H1 (cell line): Measurements from ENCODE around the gene FRMD4A. TPM values are rescaled to one million over a fixed set of nuclear protein-coding genes. Genes with fewer than 3 reads are reported as not detected.

Experiments used
- CTCF ChIA-PET: fragments of 300-600 bp; sonication (Branson Sonifier 250); formaldehyde crosslinking; loops from one replicate; lab custom pipeline; 2021; ENCODE audit not compliant: partially characterized antibody; lab: Charles Lee
- POLR2A ChIA-PET: fragments of 300-600 bp; sonication (Branson Sonifier 250); formaldehyde crosslinking; loops from one replicate; lab custom pipeline; 2021; ENCODE audit warnings: inconsistent platforms; ENCODE audit not compliant: partially characterized antibody; lab: Charles Lee
- DNase-seq, 2 experiments: peaks; one replicate each; pipeline versions ENCODE4 v3.0.0 to v3.0.0-alpha.2; 2010 to 2022; ENCODE audit warnings: low spot score in 2 of 2, low read depth in 1 of 2, mixed read lengths in 1 of 2
- FAIRE-seq: peaks from 2 replicates; lab custom pipeline; 2011; peaks lifted over from hg19 to GRCh38; lab: Jason Lieb, UNC
- H2AFZ ChIP-seq: 2 replicates; pipeline ENCODE4 v1.8.1; 2012; ENCODE audit warnings: low read length, inconsistent platforms
- H2AK5ac ChIP-seq: 2 replicates; pipeline ENCODE4 v1.6.1; 2013; ENCODE audit warnings: low read depth, low read length
- H2BK120ac ChIP-seq: replicated peaks from 2 replicates; pipeline ENCODE3; 2013; ENCODE audit warnings: low read depth, low read length, inconsistent platforms
- H2BK12ac ChIP-seq: 2 replicates; pipeline ENCODE4 v1.6.1; 2013; ENCODE audit warnings: low read depth, low read length
- H2BK15ac ChIP-seq: 2 replicates; pipeline ENCODE4 v1.6.1; 2013; ENCODE audit warnings: low read length
- H2BK20ac ChIP-seq: 2 replicates; pipeline ENCODE4 v1.6.1; 2013; ENCODE audit warnings: low read length
- H2BK5ac ChIP-seq: 2 replicates; pipeline ENCODE4 v1.6.1; 2013; ENCODE audit warnings: low read depth, low read length
- H3K14ac ChIP-seq: 2 replicates; pipeline ENCODE4 v1.6.1; 2013; ENCODE audit warnings: inconsistent platforms; ENCODE audit not compliant: insufficient read length
- H3K18ac ChIP-seq: 2 replicates; pipeline ENCODE4 v1.6.1; 2013; ENCODE audit warnings: low read length; ENCODE audit errors: extremely low read depth
- H3K23ac ChIP-seq: 2 replicates; pipeline ENCODE4 v1.6.1; 2013; ENCODE audit warnings: inconsistent platforms; ENCODE audit not compliant: insufficient read length
- H3K23me2 ChIP-seq: 2 replicates; pipeline ENCODE4 v1.6.1; 2013; ENCODE audit warnings: low read depth, low read length
- H3K27ac ChIP-seq: 2 replicates; pipeline ENCODE4 v1.6.1; 2011; ENCODE audit warnings: low read depth, low read length, inconsistent platforms
- H3K27me3 ChIP-seq, 4 experiments: replicated peaks in 1 of 4; 1 replicate in 1 of 4; 2 replicates in 3 of 4; pipeline versions ENCODE4 v1.6.1 to v1.8.1; 2011 to 2013; ENCODE audit warnings: low read length in 3 of 4, mild to moderate bottlenecking in 3 of 4, inconsistent platforms in 2 of 4, mixed read lengths in 2 of 4, moderate library complexity in 1 of 4; ENCODE audit not compliant: control insufficient read depth in 3 of 4, insufficient read depth in 3 of 4; ENCODE audit errors: extremely low read depth in 1 of 4
- H3K36me3 ChIP-seq, 4 experiments: 2 replicates each; pipeline versions ENCODE4 v1.6.1 to v1.8.1; 2011 to 2013; ENCODE audit warnings: mild to moderate bottlenecking in 4 of 4, low read length in 3 of 4, moderate library complexity in 2 of 4, control low read depth in 1 of 4, inconsistent platforms in 1 of 4; ENCODE audit not compliant: insufficient read depth in 4 of 4, control insufficient read depth in 2 of 4
- H3K4ac ChIP-seq: replicated peaks from 2 replicates; pipeline ENCODE3; 2013; ENCODE audit warnings: low read length, low read depth, mixed read lengths, inconsistent platforms; ENCODE audit not compliant: insufficient read length
- H3K4me1 ChIP-seq, 4 experiments: replicated peaks in 1 of 4; 1 replicate in 1 of 4; 2 replicates in 3 of 4; pipeline versions ENCODE4 v1.6.1 to v1.8.1; 2011 to 2013; ENCODE audit warnings: low read length in 3 of 4, inconsistent platforms in 2 of 4, mixed read lengths in 1 of 4; ENCODE audit not compliant: insufficient read depth in 4 of 4, control insufficient read depth in 3 of 4
- H3K4me2 ChIP-seq, 2 experiments: 2 replicates each; pipeline versions ENCODE4 v1.6.1 to v1.8.1; 2011 to 2013; ENCODE audit warnings: low read depth in 2 of 2, low read length in 2 of 2, control low read depth in 1 of 2, inconsistent platforms in 1 of 2, mild to moderate bottlenecking in 1 of 2; ENCODE audit not compliant: insufficient read depth in 1 of 2
- H3K4me3 ChIP-seq, 4 experiments: fragments of 200-600, 300-600 bp in 1 of 4; sonication (generic), shearing (Covaris generic), sonication (Bioruptor Twin) in 1 of 4; 2 replicates each; pipeline versions ENCODE4 v1.5.1 to v1.8.1; 2011 to 2016; ENCODE audit warnings: low read length in 4 of 4, low read depth in 3 of 4, control low read depth in 2 of 4, inconsistent platforms in 2 of 4, mild to moderate bottlenecking in 2 of 4, mixed read lengths in 1 of 4, moderate library complexity in 1 of 4; ENCODE audit not compliant: insufficient read depth in 2 of 4; ENCODE audit errors: extremely low read depth in 1 of 4
- H3K56ac ChIP-seq: replicated peaks from 2 replicates; pipeline ENCODE3; 2013; ENCODE audit warnings: low read depth, mild to moderate bottlenecking, mixed read lengths, low read length, inconsistent platforms; ENCODE audit not compliant: insufficient read length
- H3K79me1 ChIP-seq: 2 replicates; pipeline ENCODE4 v1.6.1; 2013; ENCODE audit warnings: low read depth, low read length, control low read depth
- H3K79me2 ChIP-seq, 2 experiments: 2 replicates each; pipeline versions ENCODE4 v1.6.1 to v1.8.1; 2012 to 2013; ENCODE audit warnings: low read length in 2 of 2, mild to moderate bottlenecking in 2 of 2, inconsistent platforms in 1 of 2; ENCODE audit not compliant: insufficient read depth in 2 of 2, control insufficient read depth in 1 of 2
- H3K9ac ChIP-seq, 4 experiments: replicated peaks in 1 of 4; 1 replicate in 1 of 4; 2 replicates in 3 of 4; pipeline versions ENCODE4 v1.6.1 to v1.8.1; 2011 to 2013; ENCODE audit warnings: low read depth in 3 of 4, low read length in 3 of 4, control low read depth in 2 of 4, mild to moderate bottlenecking in 2 of 4, moderate library complexity in 2 of 4, inconsistent platforms in 1 of 4; ENCODE audit errors: extremely low read depth in 1 of 4
- H3K9me3 ChIP-seq, 2 experiments: 2 replicates each; pipeline versions ENCODE4 v1.6.1 to v1.8.1; 2012 to 2013; ENCODE audit warnings: mild to moderate bottlenecking in 2 of 2, moderate library complexity in 2 of 2, control low read depth in 1 of 2, inconsistent platforms in 1 of 2, low read depth in 1 of 2, low read length in 1 of 2, mixed read lengths in 1 of 2; ENCODE audit not compliant: insufficient read depth in 2 of 2
- H4K20me1 ChIP-seq, 2 experiments: replicated peaks in 1 of 2; 2 replicates each; pipeline versions ENCODE3 to v1.8.1; 2011 to 2013; ENCODE audit warnings: inconsistent platforms in 2 of 2, low read length in 2 of 2, mild to moderate bottlenecking in 1 of 2; ENCODE audit not compliant: insufficient read depth in 2 of 2, control insufficient read depth in 1 of 2
- H4K5ac ChIP-seq: 2 replicates; pipeline ENCODE4 v1.6.1; 2013; ENCODE audit warnings: low read length, low read depth, mixed read lengths, inconsistent platforms; ENCODE audit not compliant: insufficient read length
- H4K8ac ChIP-seq: 2 replicates; pipeline ENCODE4 v1.8.0; 2013; ENCODE audit warnings: mild to moderate bottlenecking, moderate library complexity, low read length, inconsistent platforms; ENCODE audit not compliant: insufficient read depth; ENCODE audit errors: extremely low read depth
- H4K91ac ChIP-seq: replicated peaks from 2 replicates; pipeline ENCODE3; 2013; ENCODE audit warnings: low read length, mixed read lengths, inconsistent platforms; ENCODE audit not compliant: insufficient read length
- ASH2L ChIP-seq: fragments of 200-600, 300-600 bp; sonication (generic); IDR thresholded peaks from one replicate; pipeline ENCODE4 v1.7.1; 2017; ENCODE audit warnings: low read length
- ATF2 ChIP-seq: IDR thresholded peaks from 2 replicates; pipeline ENCODE4 v1.6.1; 2012; ENCODE audit warnings: low read length, inconsistent platforms
- BCL11A ChIP-seq, 2 experiments: IDR thresholded peaks; one replicate each; pipeline ENCODE4 v1.6.1; 2011; ENCODE audit warnings: low read depth in 2 of 2, low read length in 2 of 2, mild to moderate bottlenecking in 2 of 2
- BRCA1 ChIP-seq: IDR thresholded peaks from 2 replicates; pipeline ENCODE4 v1.6.1; 2012; ENCODE audit warnings: low read depth, low read length, improper control_type of control experiment
- FOSL1 ChIP-seq: IDR thresholded peaks from 2 replicates; pipeline ENCODE4 v1.6.1; 2011; ENCODE audit warnings: mild to moderate bottlenecking, low read depth, low read length, moderate library complexity; ENCODE audit not compliant: insufficient read depth
- HDAC2 ChIP-seq, 2 experiments: fragments of 300-600 bp in 1 of 2; sonication (generic) in 1 of 2; IDR thresholded peaks; 2 replicates each; pipeline ENCODE4 v1.6.1; 2011 to 2012; ENCODE audit warnings: low read depth in 2 of 2, low read length in 2 of 2, mild to moderate bottlenecking in 2 of 2, moderate library complexity in 2 of 2, borderline replicate concordance in 1 of 2, inconsistent platforms in 1 of 2
- HDAC6 ChIP-seq: IDR thresholded peaks from one replicate; pipeline ENCODE4 v1.7.1; 2012; ENCODE audit warnings: low read depth, mild to moderate bottlenecking, inconsistent platforms, low read length, moderate library complexity
- JUN ChIP-seq: IDR thresholded peaks from 2 replicates; pipeline ENCODE4 v1.6.1; 2011; ENCODE audit warnings: low read depth, mild to moderate bottlenecking, improper control_type of control experiment, low read length
- POU5F1 ChIP-seq: IDR thresholded peaks from 2 replicates; pipeline ENCODE4 v1.6.1; 2011; ENCODE audit warnings: low read depth, mild to moderate bottlenecking, low read length, moderate library complexity
- SP1 ChIP-seq: IDR thresholded peaks from 2 replicates; pipeline ENCODE4 v1.6.1; 2011; ENCODE audit warnings: low read depth, low read length
- SP4 ChIP-seq: IDR thresholded peaks from 2 replicates; pipeline ENCODE4 v1.6.1; 2012; ENCODE audit warnings: low read length, inconsistent platforms
- TEAD4 ChIP-seq: IDR thresholded peaks from 2 replicates; pipeline ENCODE4 v1.6.1; 2012; ENCODE audit warnings: low read depth, low read length, inconsistent platforms, mixed read lengths
- WGBS, 2 experiments: shearing (Covaris generic) in 1 of 2; methylation state at CpG; one replicate each; pipeline versions ENCODE4 v1.1.6 to v1.1.7; 2013 to 2015; ENCODE audit warnings: low lambda C conversion rate in 2 of 2, mixed read lengths in 2 of 2, inconsistent platforms in 1 of 2, low coverage in 1 of 2, missing lambda C conversion rate in 1 of 2; ENCODE audit not compliant: insufficient replicate concordance in 2 of 2, insufficient coverage in 1 of 2, insufficient read length in 1 of 2; ENCODE audit errors: extremely low coverage in 1 of 2, missing lambda C conversion rate in 1 of 2; 5-methylcytosine and 5-hydroxymethylcytosine counted together
- polyA plus RNA-seq, 7 experiments: library from polyadenylated mRNA; depleted of rRNA in 3 of 7; stranded (reverse) in 5 of 7; unstranded in 2 of 7; fragments of >200 nt in 5 of 7; fragments of 200-250 nt in 2 of 7; gene quantifications; 1 replicate in 5 of 7; 2 replicates in 1 of 7; 4 replicates in 1 of 7; pipeline versions ENCODE4 v1.2.1 to v1.2.3, GENCODE V29; 2011 to 2013; ENCODE audit warnings: missing spikeins in 2 of 7, mixed read lengths in 2 of 7
- total RNA-seq: library from RNA; stranded (reverse); fragmentation: NEBNext Ultra II Directional; extraction: Animal tissue kit (Norgen Biotek cat#: 25700); gene quantifications from 2 replicates; pipeline ENCODE4 v1.2.1, GENCODE V29; 2021

Gene FRMD4A
- total and polyA plus RNA-seq, 2 of the 8 experiments (the other 6 are each of a cell fraction or from before 2014, with no cell fraction given) = 38.6 to 39.6 TPM

- H3K23me2 ChIP-seq = no peaks in the 10 kb centered on the region
- no peaks in the 10 kb centered on the region for H4K20me1 ChIP-seq
- CTCF ChIA-PET = interaction anchor here (0.7 to 1.4 kb wide), 4 partner anchors 10 to 119 kb away, joined by 3 to 4 read pairs (median 4); no protein-coding TSS in a partner anchor
- no peak overlapping the region for H3K14ac ChIP-seq
- TF ChIP-seq JUN (no peak), POU5F1 (no peak), SP1 (no peak), SP4 (no peak), HDAC2 (IDR thresholded peaks at IDR 0.05; ENCODE audit: borderline replicate concordance in 1 of 2, low read depth in 2 of 2, low read length in 2 of 2) (no peak), ASH2L (no peak), ATF2 (no peak), BCL11A (IDR thresholded peaks at IDR 0.05; ENCODE audit: low read depth in 2 of 2, low read length in 2 of 2) (no peak), TEAD4 (no peak), BRCA1 (no peak), FOSL1 (no peak), HDAC6 (no peak)
- no peak overlapping the region for H4K91ac ChIP-seq
- no peak for DNase-seq
- 0 out of 2 replicates have a peak overlapping the region, but pooled peaks have one; percentile 10 for H2AFZ ChIP-seq
- no peak overlapping the region for H2BK12ac ChIP-seq
- no peaks in the 10 kb centered on the region for H3K27me3 ChIP-seq
- H4K8ac ChIP-seq = no peak overlapping the region; the same call in 1 of the 2 replicates
- H2BK120ac ChIP-seq = no peak overlapping the region
- H4K5ac ChIP-seq = no peak overlapping the region
- H3K79me2 ChIP-seq = no peaks in the 10 kb centered on the region
- POLR2A ChIA-PET = interaction anchor here (0.7 to 1.1 kb wide), 2 partner anchors 22 to 63 kb away, joined by 3 read pairs; no protein-coding TSS in a partner anchor
- H3K4me1 ChIP-seq = peaks cover 3 to 5% (median 3%) of the 10 kb centered on the region in 4 experiments; a peak in 5 of 7 replicates
- no peak overlapping the region for H3K9ac ChIP-seq
- no peaks in the 10 kb centered on the region for H3K79me1 ChIP-seq
- H2BK15ac ChIP-seq = no peak overlapping the region
- no peak overlapping the region for H3K27ac ChIP-seq
- no peaks in the 10 kb centered on the region for H3K36me3 ChIP-seq
- no peak overlapping the region for H3K18ac ChIP-seq
- no peak for FAIRE-seq
- no peak overlapping the region for H2AK5ac ChIP-seq
- H3K4me2 ChIP-seq = no peak overlapping the region; a peak in 1 of 4 replicates
- H3K4ac ChIP-seq = no peak overlapping the region
- H3K56ac ChIP-seq = no peak overlapping the region
- no peak overlapping the region for H2BK20ac ChIP-seq
- H2BK5ac ChIP-seq = no peak overlapping the region
- H3K4me3 ChIP-seq = no peak overlapping the region
- H3K23ac ChIP-seq = no peak overlapping the region
- WGBS, 2 experiments = 59% methylated on average over 16 of the region's 16 CpGs; no CpG with 5 or more reads in 1 of the 2 experiments
- H3K9me3 ChIP-seq = no peaks in the 10 kb centered on the region
Observed at GRCh38 chr10:13904064-13904463, 426.7 kb downstream of the FRMD4A start.
